ENCODE measurements around the gene TSPAN14. TPM values are rescaled to one million over a fixed set of nuclear protein-coding genes. Genes with fewer than 3 reads are reported as not detected.

Gene TSPAN14
- total RNA-seq, 3 donors from 2014 or later (not counting 1 experiment from before 2014, with no cell fraction given), result 126 to 180 (median 173) TPM

DNA sequence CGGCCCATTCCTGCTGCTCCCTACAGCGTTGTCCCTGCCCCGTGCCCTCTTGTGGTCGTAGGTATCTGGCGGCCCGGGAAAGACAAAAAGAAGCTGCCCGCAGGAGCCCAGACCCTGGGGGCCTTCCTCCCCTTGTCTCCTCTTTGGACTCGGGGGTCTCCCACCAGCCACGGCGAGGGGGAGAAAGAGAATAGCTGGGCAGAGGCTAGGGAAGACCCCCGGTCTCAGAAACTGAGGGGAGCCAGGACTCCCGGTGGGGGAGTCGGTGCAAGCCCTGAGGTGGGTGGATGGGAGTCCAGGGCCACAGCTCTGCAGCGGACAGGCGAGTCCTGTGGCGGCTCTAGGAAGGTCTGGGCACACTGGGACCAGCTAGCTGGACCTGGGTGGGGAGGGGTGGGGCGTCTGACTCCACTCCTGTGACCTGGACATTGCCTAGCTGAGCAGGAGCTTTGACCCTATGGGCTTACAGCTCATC, 82.3 kb downstream of the TSPAN14 start:
- Histone ChIP-seq H3K9me3 (ENCODE audit: control insufficient read depth, insufficient read depth, low read length) (no peaks in the 10 kb centered on the region), H3K36me3 (ENCODE audit: control insufficient read depth, insufficient read depth, low read length) (no peaks in the 10 kb centered on the region), H3K27ac (ENCODE audit: low read length) (peak overlapping the region; percentile 76), H3K4me3 (ENCODE audit: low read length) (peak overlapping the region; percentile 58), H3K4me1 (ENCODE audit: control insufficient read depth, insufficient read depth, low read length) (peaks cover 16% of the 10 kb centered on the region), H3K27me3 (ENCODE audit: control insufficient read depth, insufficient read depth, low read length) (no peaks in the 10 kb centered on the region)
- H3K4me1 Mint-ChIP-seq, result peaks cover 12 to 13% of the 10 kb centered on the region in 2 donors
- H3K27ac Mint-ChIP-seq, result peak overlapping the region; percentile 83 to 95
- ATAC-seq (no peak), DNase-seq (no peak)
- H3K4me3 Mint-ChIP-seq, result peak overlapping the region; percentile 87
- TF ChIP-seq, protein P1, sequence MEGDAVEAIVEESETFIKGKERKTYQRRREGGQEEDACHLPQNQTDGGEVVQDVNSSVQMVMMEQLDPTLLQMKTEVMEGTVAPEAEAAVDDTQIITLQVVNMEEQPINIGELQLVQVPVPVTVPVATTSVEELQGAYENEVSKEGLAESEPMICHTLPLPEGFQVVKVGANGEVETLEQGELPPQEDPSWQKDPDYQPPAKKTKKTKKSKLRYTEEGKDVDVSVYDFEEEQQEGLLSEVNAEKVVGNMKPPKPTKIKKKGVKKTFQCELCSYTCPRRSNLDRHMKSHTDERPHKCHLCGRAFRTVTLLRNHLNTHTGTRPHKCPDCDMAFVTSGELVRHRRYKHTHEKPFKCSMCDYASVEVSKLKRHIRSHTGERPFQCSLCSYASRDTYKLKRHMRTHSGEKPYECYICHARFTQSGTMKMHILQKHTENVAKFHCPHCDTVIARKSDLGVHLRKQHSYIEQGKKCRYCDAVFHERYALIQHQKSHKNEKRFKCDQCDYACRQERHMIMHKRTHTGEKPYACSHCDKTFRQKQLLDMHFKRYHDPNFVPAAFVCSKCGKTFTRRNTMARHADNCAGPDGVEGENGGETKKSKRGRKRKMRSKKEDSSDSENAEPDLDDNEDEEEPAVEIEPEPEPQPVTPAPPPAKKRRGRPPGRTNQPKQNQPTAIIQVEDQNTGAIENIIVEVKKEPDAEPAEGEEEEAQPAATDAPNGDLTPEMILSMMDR (IDR thresholded peaks at IDR 0.05), result no peak
- no peaks in the 10 kb centered on the region for H3K27me3 Mint-ChIP-seq (ENCODE audit: low read depth in 2 of 2)
- 76% methylated on average over 17 of the region's 17 CpGs for WGBS (ENCODE audit: insufficient coverage)
- H3K9me3 Mint-ChIP-seq, result no peaks in the 10 kb centered on the region
- intact Hi-C loops (cut with micrococcal nuclease), result no loop called here
- no peaks in the 10 kb centered on the region for H3K36me3 Mint-ChIP-seq

DNA sequence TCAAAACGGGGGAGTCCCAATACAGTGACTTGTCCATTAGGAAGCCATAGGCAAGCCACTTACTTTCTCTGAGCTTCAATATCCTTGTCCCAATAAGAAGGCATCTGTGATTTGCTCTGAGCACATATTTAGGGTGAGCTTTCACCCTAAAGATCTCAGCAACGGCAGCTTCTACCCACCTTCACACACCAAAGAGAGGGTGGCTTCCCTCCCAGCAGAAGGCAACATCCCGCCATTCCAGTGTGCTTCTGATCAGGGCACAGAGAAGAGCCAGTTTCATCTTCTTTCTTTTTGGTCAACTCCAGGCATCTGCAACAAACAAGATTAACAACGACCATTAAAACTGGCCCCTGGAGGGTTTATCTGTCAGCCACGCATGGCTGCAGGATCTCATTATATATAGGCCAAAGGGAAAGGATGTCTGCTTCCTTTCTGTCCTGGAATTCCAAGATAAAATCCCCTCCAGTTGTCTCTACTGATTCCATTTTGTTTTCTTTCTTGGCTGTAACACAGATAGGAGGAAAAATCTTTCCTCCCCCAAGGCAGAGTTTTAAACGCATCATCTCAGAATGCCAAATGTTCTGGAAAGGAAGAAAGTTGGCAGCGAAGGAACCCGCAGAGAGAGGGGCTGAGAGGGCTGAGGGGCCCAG, 83.1 kb downstream of the TSPAN14 start:
- peak overlapping the region; percentile 36 to 95 for H3K27ac Mint-ChIP-seq
- H3K4me3 ChIP-seq (ENCODE audit: low read length), result no peak overlapping the region
- TF ChIP-seq, protein P1 (IDR thresholded peaks at IDR 0.05), result no peak
- peaks cover 8 to 13% of the 10 kb centered on the region in 2 donors for H3K4me1 Mint-ChIP-seq
- H3K9me3 Mint-ChIP-seq, result no peaks in the 10 kb centered on the region
- H3K9me3 ChIP-seq (ENCODE audit: control insufficient read depth, insufficient read depth, low read length), result no peaks in the 10 kb centered on the region
- 98% methylated on average over 7 of the region's 8 CpGs for WGBS (ENCODE audit: insufficient coverage)
- ATAC-seq, result no peak
- no peaks in the 10 kb centered on the region for H3K27me3 Mint-ChIP-seq (ENCODE audit: low read depth in 2 of 2)
- no peaks in the 10 kb centered on the region for H3K36me3 ChIP-seq (ENCODE audit: control insufficient read depth, insufficient read depth, low read length)
- no peaks in the 10 kb centered on the region for H3K27me3 ChIP-seq (ENCODE audit: control insufficient read depth, insufficient read depth, low read length)
- no peaks in the 10 kb centered on the region for H3K36me3 Mint-ChIP-seq
- intact Hi-C loops (cut with micrococcal nuclease), result no loop called here
- no peak for DNase-seq
- no peak overlapping the region for H3K27ac ChIP-seq (ENCODE audit: low read length)
- H3K4me1 ChIP-seq (ENCODE audit: control insufficient read depth, insufficient read depth, low read length), result peaks cover 18% of the 10 kb centered on the region
- H3K4me3 Mint-ChIP-seq, result peak overlapping the region; percentile 57

DNA sequence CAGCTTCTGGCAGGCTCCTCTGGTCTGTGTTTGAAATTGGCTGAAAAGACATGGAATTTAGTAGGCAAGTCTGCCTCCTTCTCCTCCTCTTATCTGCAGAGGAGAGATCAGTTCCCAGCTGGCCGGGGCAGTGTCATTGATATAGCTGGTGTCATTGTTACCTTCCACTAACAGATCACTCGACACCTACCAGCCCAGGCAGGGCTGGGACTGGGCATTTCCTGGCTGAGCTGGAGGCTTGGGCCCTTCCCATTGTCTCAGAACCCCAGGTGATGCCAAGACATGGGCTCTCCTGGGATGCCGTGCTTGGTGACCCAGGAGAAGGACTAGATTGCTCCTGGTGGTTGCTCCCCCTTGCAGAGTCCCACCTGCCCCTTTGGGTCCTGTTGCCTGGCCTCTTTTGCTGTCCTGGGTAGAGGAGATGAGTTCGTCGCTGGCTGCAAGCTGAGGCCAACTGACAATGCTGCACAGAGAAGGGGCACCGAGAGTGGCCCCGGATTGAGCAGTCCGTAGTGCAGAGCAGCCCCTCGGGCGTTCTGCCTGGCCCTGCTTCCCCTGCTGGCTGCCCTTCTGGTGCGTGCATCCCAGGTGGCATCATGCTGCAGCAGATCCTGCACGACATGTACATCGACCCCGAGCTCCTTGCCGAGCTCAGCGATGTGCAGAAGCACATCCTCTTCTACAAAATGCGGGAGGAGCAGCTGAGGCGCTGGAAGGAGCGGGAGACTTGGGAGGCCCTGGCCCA, 83.8 kb downstream of the TSPAN14 start, which contains the start of gene SH2D4B:
SH2D4B (plus strand) TSS at position 167 of the 745 bp plus-strand sequence; CDS start at position 597, 430 bp downstream.
- Mint-ChIP-seq H3K4me3 (peak within 1 kb of the TSS; percentile 57), H3K36me3 (no peaks in the 10 kb centered on the region), H3K27me3 (ENCODE audit: low read depth in 2 of 2) (no peaks in the 10 kb centered on the region), H3K4me1 (peaks cover 8 to 13% of the 10 kb centered on the region in 2 donors), H3K27ac (peak within 1 kb of the TSS; percentile 36 to 95), H3K9me3 (no peaks in the 10 kb centered on the region)
- Histone ChIP-seq H3K27me3 (ENCODE audit: control insufficient read depth, insufficient read depth, low read length) (no peaks in the 10 kb centered on the region), H3K9me3 (ENCODE audit: control insufficient read depth, insufficient read depth, low read length) (no peaks in the 10 kb centered on the region), H3K36me3 (ENCODE audit: control insufficient read depth, insufficient read depth, low read length) (no peaks in the 10 kb centered on the region), H3K27ac (ENCODE audit: low read length) (no peak within 1 kb of the TSS), H3K4me1 (ENCODE audit: control insufficient read depth, insufficient read depth, low read length) (peaks cover 18% of the 10 kb centered on the region), H3K4me3 (ENCODE audit: low read length) (no peak within 1 kb of the TSS)
- no peak for ATAC-seq
- WGBS (ENCODE audit: insufficient coverage), result 92% methylated on average over 19 of the region's 19 CpGs
- TF ChIP-seq, protein P1 (IDR thresholded peaks at IDR 0.05), result no peak
- intact Hi-C loops (cut with micrococcal nuclease), result no loop called here
- DNase-seq, result no peak
